Measurements from ENCODE around the gene SH2B2. TPM values are rescaled to one million over a fixed set of nuclear protein-coding genes. Genes with fewer than 3 reads are reported as not detected.
A peak's percentile ranks its signal among the peaks of the same experiment; 100 is the strongest.

SH2B2 gene
- total RNA-seq, 1 donor from 2014 or later, result 13.6 TPM

DNA sequence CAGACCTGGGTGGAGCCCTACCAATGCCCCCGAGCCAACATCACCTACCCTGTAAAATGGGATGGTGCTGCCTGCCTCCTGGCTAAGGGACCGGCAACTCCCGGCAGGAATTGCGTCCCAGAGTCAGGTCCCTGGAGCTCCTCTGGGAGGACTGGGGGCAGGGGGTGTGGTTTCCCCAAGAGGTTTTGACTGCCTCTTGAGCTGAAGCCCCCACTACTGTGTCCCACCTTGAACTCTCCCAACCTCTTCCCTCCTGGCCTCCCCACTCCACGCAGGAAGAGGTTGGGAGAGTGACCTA, 1.3 kb downstream of the SH2B2 start:
- DNase-seq (ENCODE audit: low read depth), result no peak
- peak overlapping the region; percentile 99 for H3K4me3 ChIP-seq (ENCODE audit: low read depth, low read length)
- TF ChIP-seq, protein P1, sequence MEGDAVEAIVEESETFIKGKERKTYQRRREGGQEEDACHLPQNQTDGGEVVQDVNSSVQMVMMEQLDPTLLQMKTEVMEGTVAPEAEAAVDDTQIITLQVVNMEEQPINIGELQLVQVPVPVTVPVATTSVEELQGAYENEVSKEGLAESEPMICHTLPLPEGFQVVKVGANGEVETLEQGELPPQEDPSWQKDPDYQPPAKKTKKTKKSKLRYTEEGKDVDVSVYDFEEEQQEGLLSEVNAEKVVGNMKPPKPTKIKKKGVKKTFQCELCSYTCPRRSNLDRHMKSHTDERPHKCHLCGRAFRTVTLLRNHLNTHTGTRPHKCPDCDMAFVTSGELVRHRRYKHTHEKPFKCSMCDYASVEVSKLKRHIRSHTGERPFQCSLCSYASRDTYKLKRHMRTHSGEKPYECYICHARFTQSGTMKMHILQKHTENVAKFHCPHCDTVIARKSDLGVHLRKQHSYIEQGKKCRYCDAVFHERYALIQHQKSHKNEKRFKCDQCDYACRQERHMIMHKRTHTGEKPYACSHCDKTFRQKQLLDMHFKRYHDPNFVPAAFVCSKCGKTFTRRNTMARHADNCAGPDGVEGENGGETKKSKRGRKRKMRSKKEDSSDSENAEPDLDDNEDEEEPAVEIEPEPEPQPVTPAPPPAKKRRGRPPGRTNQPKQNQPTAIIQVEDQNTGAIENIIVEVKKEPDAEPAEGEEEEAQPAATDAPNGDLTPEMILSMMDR (conservative IDR thresholded peaks at IDR 0.05; ENCODE audit: low read depth, low read length), result no peak

DNA sequence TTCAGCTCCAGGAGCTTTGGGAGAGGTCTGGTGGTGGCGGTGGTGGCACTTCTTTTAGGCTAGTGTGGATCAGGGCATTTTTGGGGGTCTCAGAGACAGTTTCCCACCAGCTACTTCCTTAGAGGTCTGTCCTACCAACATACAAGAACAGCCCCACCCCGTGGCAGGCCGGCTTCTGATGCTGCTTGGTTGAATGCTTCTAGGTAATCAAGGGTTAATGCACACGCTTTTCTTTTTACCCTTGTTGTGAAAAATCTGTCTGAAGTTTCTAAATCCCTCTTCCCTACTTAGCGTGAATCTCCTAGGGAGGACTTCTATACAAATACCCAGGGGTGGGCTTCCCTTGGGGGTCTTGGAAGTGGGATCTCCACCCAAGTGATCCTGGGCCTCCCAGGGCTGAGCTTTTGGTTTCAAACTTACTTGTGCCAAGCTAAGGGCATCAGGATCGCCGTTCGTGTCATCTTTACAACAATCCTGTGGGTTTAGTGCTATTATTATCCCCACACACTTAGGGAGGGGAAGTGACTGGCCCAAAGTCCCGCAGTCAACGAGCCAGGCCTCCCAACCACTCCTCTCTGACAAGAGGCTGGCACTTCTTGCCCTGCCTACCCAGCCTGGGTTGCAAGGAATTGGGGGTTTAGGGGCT, 1.7 kb downstream of the SH2B2 start:
- TF ChIP-seq, protein P1 (conservative IDR thresholded peaks at IDR 0.05; ENCODE audit: low read depth, low read length), result peak; percentile 41
- peak overlapping the region; percentile 99 for H3K4me3 ChIP-seq (ENCODE audit: low read depth, low read length)
- DNase-seq (ENCODE audit: low read depth), result no peak

DNA sequence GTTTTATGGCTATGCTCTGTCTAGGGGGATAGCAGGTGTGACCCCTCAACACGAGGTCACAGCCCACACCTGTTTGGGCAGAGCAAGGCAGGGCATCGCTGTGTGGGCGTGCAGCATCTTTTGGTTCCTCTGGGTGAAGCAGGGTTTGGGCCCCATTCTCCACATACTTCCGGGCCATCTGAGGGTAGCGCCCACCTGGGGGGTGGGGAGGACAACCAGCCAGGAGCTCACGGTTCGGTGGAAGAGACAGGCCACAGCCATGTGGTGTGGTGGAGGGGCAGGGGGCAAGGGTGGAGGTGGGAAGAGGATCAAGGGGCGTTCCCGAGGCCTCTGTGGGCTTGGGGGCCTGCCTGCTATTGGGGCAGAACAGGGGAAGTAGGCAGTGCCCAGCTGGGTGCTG, 2.4 kb downstream of the SH2B2 start:
- TF ChIP-seq, protein P1 (conservative IDR thresholded peaks at IDR 0.05; ENCODE audit: low read depth, low read length), result no peak
- DNase-seq (ENCODE audit: low read depth), result no peak
- H3K4me3 ChIP-seq (ENCODE audit: low read depth, low read length), result no peak overlapping the region

DNA sequence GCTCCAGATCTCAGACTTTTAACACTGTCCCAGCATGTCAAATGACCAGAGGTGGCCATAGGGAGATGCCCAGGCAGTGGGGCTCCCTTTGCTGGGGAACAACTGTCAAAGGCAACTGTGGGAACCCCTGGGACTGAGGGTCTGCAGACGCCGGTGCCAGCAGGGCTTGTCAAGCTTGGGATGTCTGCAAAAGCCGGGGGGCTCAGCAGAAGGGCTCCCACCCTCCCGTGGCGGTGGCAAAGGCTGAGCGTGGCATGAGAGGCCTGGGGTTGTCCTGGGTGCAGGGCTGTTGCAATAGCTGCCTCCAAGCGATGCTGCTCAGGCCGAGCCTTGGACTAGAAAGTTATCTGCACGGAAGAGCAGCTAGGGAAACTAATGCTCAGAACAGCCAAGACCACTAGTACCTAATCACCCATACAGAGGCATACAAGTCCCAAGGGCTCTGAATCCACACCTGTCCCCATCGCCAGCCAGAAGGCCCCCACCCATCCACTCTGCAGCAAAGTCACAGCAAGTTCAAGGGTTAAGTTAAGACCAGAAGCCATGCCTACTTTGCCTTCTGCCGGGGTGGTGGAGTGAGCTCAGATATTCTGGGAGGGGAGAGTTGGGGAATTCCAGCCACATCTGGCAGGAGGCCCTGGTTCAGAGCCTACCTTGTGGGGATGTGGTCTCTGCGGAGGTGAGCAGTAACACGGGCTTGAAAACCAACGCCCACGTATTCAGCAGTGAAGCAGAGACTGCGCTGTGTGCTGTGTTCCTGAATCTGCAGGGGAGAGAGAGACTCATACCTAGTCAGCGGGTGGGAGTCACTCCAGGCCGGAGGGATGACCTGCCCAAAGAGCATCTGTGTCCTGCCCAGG, 4.6 kb downstream of the SH2B2 start:
- H3K4me3 ChIP-seq (ENCODE audit: low read depth, low read length), result no peak overlapping the region
- TF ChIP-seq, protein P1 (conservative IDR thresholded peaks at IDR 0.05; ENCODE audit: low read depth, low read length), result no peak
- DNase-seq (ENCODE audit: low read depth), result no peak

DNA sequence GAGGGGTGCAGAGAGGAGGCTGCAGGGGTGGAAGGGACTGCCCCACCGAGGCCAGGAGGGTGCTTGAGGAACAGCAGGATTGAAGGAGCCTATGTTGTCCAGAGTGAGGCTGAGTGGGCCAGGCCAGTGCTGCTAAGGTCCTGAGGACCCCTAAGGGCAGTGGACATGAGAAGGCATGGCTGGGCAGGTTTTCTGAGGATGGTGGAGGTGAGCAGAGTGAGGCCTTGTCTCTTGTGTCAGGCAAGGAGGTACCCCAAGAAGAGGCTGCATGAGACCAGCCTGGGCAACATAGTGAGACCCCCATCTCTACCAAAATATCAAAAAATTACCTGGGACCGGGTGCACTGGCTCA, 5.2 kb downstream of the SH2B2 start:
- TF ChIP-seq, protein P1 (conservative IDR thresholded peaks at IDR 0.05; ENCODE audit: low read depth, low read length), result no peak
- H3K4me3 ChIP-seq (ENCODE audit: low read depth, low read length), result no peak overlapping the region
- DNase-seq (ENCODE audit: low read depth), result no peak

DNA sequence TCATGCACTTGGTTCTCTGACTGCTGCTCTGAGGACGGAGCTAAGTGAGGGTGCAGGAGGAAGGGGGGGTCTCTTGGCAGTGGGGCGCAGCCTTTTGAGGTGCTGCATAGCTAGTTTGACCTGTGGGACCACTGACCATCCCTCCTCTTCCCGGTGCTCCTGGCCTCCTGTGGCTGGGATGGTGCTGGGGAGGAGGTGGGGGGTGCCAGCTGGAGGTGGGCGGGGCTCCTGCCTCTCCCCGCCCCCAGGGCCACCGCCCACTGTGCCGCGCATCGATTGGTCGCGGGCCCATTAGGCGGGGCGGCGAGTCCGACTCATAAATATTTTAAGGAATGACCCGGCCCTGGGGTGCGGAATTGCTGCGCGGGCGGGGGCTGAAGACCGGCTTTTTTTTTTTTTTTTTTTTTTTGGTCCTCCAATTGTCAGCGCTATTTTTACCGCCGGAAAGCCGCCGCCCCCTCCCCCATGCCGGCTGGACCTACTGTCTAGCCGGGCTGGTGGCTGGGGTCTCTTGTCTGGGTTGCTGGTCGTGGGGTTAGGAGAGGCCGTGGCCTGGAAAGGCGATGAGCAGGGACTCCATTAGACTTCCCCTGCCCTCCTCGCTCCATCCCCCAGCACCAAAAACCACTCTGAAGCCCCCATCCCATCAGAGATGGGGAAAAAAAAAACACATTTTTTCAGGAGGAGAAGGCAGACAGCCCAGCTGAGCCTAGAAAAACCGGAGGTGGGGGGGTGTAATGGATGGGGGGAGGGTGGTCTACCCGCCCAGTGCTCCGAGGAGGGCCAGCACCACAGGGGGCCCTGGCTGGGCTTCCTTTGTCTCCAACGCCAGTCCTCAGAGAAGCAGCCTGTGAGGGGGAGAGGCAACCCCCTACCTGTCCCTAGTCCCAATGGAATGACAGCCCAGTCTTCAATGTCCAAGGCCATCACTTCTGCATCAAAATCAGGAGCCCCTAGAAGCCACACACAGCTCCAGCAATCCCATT, 6.4 kb downstream of the SH2B2 start:
- DNase-seq (ENCODE audit: low read depth), result no peak
- TF ChIP-seq, protein P1 (conservative IDR thresholded peaks at IDR 0.05; ENCODE audit: low read depth, low read length), result no peak
- no peak overlapping the region for H3K4me3 ChIP-seq (ENCODE audit: low read depth, low read length)

Measured in epithelial cell of proximal tubule (primary cell).